ENCODE data around the gene TBCC.

GRCh38 chr6:42746463-42747391 is 824 bp upstream of the TBCC start:
- TF ChIP-seq CTCF (IDR thresholded peaks at IDR 0.05) = no peak
- TF ChIP-seq ZFX (IDR thresholded peaks at IDR 0.05; ENCODE audit: borderline replicate concordance) = no peak

Data from 22Rv1 (cell line).